GM15510 (cell line): Measurements from ENCODE around the gene FRMD5.

Source experiments
- POLR2A ChIP-seq: IDR thresholded peaks from 3 replicates; pipeline ENCODE4 v1.6.1; 2011; ENCODE audit warnings: borderline replicate concordance; ENCODE audit not compliant: insufficient read length; ENCODE audit errors: extremely low read depth

Gene FRMD5

DNA sequence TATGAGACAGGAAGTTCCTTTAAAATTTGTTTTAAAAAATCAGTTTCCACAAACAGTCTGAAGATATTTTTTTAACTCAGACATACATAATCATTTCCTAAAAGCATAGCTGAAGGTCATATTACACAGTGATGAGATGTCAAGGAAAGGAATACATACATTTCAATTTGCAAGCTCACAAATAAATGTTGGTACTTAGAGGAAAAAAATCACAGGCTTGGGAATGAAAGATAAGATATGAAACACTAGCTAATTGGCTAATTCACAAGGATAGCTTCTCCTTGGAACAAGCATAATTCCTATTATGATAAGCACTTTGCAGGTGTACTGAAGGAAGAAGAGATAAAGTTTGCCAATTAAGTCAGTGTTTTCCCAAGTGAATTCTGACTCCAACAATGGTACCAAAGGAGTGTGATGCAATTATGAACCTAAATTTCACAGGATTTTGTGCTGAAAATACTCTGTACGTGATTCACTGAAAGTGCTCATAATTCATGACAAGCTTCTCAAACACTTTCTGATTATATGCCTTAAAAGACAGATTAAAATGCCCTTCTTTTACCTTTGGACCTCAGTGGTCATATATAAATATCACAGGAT lies 112.4 kb downstream of the FRMD5 start:
- no peak for TF ChIP-seq POLR2A

DNA sequence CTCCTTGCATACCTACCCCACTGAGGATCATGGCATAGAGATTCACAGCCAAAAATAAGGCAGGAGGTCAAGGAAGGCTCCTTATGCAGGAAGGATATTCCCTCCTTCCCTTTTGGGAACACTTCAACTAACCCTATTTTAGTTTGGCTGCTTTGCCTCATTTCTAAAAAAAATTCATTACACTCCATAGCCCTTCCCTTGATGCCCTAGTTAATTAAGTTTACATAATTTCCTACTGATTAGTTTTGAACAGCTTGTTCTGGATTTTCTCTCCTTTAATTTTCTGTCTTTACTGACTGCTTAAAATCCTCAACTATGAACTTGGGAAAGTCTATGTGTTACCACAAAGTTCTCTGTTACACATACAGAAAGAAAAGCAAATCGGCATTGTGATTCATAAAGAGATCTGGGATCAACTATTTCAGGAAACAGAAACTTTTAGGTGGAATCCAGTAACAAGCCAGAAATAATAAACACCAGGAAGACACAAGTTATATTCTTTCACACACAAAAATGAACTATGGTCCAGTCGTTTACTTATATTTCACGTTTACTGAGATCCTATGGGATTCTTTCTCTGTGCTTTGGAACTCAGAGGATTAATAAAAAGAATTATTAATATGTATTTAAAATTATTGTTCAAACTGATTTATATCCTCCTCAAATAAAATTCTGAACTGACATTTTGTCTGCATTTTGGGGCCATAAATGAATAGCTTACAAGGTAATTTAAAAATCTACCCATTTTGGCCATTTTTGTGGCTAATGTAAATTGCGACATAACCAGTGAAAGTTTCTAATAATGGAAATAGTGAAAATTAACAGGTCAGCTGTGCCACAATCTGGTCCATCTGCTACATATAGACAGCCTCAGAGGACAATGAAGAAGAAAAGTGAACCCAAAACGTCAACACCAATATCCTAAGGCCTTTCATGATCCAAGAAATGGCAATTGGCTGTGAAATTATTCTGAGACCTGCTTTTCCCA lies 113.8 kb downstream of the FRMD5 start:
- TF ChIP-seq POLR2A: no peak

DNA sequence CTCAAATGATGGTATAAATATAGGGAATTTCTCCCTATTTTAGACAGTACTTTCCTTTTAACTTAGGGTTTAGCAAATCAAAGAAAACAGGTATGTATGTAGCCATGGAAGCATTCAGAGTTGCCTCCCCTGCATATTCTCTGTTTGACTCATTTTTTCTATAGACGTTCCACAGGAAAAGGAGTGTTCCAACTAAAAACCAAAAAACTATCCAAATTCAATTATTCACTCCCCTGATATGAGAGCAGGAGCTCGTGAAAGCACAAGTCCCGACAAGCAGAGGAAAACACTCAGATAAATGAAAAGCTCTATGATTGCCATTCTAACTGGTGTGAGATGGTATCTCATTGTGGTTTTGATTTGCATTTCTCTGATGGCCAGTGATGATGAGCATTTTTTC lies 119.5 kb downstream of the FRMD5 start:
- no peak for TF ChIP-seq POLR2A

DNA sequence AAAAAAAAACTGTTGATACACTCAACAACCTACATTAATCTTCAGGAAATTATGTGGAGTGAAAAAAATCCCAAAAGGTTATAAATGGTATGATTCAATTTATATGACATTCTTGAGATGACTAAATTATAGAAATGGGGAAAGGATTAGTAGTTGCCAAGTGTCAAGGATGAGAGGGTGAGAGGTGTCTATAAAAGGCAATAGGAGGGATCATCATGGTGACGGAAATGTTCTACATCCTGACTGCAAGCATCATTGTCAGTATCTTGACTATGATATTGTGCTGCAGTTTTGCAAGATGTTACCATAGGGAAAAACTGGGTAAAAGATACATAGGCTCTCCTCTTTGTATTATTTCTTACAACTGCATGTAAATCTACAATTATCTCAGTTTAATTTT lies 125.6 kb downstream of the FRMD5 start:
- TF ChIP-seq POLR2A: no peak

DNA sequence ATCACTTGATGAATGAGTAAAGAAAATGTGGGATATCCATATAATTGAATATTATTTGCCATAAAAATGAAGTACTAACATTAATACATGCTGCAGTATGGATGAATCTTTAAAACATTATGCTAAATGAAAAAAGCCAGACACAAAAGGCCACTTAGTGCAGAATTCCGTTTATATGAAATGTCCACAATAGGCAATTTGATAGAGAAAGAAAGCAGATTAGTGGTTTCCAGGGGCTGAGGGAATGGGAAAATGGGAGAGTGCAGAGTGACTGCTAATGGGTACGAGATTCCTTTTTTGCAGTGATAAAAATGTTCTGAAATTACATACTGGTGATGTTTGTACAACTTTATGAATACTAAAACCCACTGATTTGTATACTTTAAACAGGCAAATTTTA lies 126.7 kb downstream of the FRMD5 start:
- no peak for TF ChIP-seq POLR2A

DNA sequence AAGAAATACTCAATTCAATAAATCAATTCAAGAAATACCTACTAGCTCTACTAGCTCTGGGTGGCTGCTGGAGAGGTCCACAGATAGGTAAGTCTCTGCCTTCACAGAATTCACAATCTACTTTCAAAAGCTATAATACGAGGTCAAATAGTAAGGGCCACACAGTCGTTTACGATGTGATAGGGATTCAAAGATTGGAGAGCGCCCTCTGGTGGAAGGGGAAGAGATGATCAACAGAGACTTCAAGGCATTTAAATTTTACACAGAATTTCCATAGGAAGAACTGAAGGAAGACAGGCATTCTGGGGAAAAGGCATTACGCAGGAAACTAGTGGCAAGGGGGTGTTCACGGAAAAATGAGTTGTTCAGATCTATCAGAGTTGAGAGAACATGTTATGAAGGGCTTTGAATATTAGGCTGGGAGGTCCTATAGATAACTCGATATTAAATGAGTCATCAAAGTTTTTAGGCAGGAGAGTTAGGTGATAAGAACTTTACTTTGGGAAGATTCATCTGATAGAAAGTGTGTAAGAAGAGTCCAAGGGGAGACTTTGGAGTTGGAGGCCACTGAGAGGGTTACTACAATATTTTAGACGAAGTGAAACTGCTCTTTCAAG lies 128.8 kb downstream of the FRMD5 start:
- TF ChIP-seq POLR2A: no peak

DNA sequence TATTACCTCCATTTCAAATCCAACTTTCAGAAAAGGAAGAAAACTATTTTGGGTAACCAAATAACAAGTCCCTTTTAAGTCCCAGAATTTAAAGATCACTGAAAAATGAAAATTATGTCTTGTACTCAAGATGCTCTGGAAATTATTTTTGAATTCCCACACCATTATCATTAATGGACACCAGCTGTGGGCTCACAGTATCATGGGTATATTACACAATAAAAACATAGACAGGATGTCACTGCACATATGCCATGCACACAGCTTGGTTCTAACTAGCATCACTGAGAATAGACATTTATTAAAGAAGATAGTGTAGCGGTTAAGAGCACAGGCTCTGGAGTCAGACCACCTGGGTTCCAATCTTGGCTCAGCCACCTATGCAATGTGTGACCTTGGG lies 130.4 kb downstream of the FRMD5 start:
- TF ChIP-seq POLR2A: no peak

DNA sequence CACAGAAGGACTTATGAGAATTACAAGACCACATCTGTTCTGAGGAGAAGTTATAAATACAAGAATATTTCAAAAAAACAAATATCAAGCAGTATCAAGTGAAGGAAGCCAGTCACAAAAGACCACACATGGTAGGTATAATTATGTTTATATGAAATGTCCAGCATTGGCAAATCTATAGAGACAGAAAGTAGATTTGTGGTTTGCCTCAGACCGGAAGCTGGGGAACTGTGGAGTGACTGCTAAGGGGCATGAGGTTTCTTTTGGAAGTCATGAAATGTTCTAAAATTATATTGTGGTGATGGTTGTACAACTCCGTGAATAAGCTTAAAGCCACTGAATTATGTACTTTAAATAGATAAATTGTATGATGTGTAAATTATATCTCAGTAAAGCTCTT lies 136.9 kb downstream of the FRMD5 start:
- no peak for TF ChIP-seq POLR2A

DNA sequence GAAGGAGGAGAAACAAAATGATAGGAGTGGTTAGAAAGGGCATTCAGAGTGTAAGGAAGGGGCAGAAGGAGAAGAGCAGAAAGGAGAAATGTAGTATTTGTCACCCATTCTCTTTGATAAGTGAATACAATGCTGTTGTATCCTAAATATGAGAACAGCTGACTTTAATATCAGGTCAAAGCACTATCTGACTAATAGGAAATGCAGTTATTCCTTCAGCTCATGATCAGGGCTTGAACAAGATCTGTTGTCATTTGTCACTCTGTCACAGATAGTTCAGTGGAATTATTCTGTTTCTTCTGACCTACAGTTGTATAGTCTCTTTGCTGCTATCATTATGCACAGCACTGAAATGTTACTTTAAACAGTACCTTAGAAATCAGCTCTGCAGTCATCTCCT lies 149.4 kb downstream of the FRMD5 start:
- TF ChIP-seq POLR2A: no peak

DNA sequence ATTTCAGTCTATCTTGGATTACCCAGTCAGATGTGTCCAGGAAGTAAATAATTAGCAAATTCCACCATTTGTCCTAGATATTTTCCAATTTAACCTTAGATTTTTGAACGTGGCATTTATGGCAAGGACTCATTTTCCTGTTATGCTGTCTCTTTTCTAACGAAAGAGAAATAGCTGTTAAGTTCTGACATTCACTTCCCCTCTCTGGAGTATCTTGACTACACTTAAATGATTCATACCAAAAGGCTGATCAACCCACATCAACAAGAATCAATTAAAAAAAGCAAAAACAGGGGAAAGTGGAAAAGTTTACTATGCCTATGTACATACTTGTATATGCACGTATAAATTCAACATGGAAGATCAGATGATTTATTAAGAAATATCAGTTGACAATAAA lies 149.9 kb downstream of the FRMD5 start:
- TF ChIP-seq POLR2A: no peak

DNA sequence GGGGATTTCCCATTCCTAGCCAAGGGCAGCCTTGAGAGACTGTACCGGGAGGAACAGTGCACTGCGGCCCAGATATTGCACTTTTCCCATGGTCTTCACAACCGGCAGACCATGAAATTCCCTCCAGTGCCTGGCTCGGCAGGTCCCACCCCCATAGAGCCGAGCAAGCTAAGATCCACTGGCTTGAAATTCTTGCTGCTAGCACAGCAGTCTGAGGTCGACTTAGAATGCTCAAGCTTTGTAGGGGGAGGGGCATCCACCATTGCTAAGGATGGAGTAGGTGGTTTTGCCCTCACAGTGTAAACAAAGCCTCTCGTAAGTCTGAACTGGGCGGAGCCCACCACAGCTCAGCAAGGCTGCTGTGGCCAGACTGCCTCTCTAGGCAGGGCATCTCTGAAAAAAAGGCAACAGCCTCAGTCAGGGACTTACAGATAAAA lies 156.3 kb downstream of the FRMD5 start:
- TF ChIP-seq POLR2A: no peak

DNA sequence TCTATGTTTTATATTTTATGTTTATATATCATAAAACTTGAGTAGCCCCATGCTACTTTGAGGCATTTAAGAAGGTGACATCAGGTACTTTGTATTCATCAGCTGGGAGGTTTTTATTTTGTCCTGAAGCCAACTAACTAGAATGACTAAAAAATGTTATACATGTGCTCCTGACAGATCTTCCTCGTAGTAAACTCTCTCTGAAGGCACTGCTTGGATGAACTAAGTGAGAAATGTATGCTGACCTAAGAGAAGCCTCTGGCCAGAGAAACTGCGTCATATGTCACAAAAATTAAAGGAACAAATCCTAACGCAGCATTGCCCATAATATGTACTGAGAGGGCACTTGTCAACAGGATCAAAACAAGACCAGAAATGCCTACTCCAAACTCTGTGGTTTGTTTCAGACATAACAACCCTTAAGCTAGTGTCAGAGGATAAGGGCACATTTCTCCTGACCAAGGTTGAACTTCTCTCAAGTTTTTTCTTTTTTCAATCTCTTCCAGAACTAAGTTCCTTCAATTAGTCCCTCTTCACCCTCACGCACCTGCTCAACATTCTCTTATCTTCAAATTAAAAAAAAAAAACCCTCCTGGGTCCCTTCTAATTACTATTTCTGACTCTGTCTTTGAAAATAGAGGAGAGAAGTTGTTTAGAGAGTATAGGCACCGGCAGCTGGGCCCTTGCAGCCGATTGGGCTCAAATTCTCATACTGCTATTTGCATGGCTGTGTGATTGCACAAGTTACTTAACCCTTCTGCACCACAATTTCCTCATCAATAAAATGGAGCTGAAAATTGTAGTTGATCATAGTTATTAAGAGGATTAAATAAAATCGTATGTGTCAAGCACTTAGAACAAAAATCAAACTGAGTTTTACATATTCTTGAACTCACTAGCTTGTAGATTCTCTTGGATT lies 159.0 kb downstream of the FRMD5 start:
- TF ChIP-seq POLR2A: no peak

DNA sequence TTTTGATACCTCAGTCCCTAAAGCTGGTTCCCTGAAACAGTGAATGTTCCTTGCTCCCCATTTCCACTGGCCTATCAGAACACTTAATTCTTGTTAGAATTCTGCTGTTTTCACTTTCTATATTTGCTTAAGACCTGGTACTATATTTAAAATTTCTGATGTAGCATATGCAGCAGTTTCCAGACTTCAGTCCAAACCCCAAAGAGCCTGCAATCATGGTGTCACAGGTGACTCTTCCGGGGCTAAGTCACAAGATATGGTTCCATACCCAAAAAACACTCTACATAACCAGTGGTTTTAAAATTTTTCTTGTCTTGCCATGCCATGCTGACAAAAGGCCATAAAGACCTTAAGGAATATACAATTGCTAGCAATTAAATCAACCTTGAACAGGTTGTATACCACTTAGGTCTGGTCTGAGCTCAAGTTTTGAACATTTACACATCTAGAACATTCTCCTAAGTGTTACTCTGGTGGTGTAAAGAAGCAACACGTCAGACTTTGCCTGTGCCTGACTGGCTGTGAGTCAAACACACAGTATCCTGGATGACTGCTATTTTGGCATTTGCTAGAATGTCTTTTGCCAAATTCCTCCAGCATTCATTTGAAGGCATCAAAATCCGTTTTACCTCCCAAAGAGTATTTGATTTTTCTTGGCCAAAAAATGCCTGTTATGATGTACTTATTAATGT lies 160.0 kb downstream of the FRMD5 start:
- TF ChIP-seq POLR2A: no peak

DNA sequence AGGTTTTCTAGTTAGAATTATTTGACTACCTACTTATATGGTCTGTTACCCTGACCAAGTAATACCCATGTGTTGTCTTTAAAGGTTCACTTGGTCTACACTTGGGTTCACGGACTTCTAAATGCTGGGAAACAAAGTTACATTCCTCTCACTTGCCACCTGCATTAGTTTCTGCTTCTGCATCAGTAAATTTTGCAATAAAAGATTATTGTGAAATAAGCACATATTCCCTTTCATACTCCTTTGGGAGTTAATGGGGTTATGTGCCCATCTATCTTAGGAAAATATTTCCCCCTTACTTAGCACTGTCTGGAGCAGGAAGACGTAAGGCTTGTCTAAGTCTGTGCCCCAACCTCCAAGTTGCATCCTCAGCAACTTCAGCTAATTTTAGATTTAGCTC lies 160.7 kb downstream of the FRMD5 start:
- no peak for TF ChIP-seq POLR2A
